GM18511 (cell line): ENCODE data around the gene CWH43.
A peak's percentile ranks its signal among the peaks of the same experiment; 100 is the strongest.
"Not testable (repeated sequence)": the region's sequence is repeated elsewhere in the genome, so short reads cannot be mapped to it uniquely, and the experiment has no call there.

Experiments used
- ATAC-seq: cut with Tn5 transposase; IDR thresholded peaks from one replicate; pipeline ENCODE4 v1.9.1; 2021; ENCODE audit warnings: mild to moderate bottlenecking, moderate library complexity; ENCODE audit not compliant: unreplicated experiment

The CWH43 gene

GRCh38 chr4:49096215-49096614, 110.1 kb downstream of the CWH43 start:
- ATAC-seq = not testable (repeated sequence)

- ATAC-seq = peak; percentile 44
These were observed 110.6 kb downstream of the CWH43 start for GRCh38 chr4:49096627-49097026.

GRCh38 chr4:49097071-49097470, 111.0 kb downstream of the CWH43 start:
- peak; percentile 34 for ATAC-seq

- not testable (repeated sequence) for ATAC-seq
These were observed 111.4 kb downstream of the CWH43 start for GRCh38 chr4:49097505-49097904.

- ATAC-seq = not testable (repeated sequence)
These were observed 112.1 kb downstream of the CWH43 start for GRCh38 chr4:49098034-49098759.

- not testable (repeated sequence) for ATAC-seq
These were observed 113.9 kb downstream of the CWH43 start for GRCh38 chr4:49099831-49100444.

GRCh38 chr4:49102344-49102898, 116.3 kb downstream of the CWH43 start:
- peak; percentile 32 for ATAC-seq

- not testable (repeated sequence) for ATAC-seq
These were observed 117.5 kb downstream of the CWH43 start for GRCh38 chr4:49103436-49104136.

- ATAC-seq = not testable (repeated sequence)
These were observed 118.3 kb downstream of the CWH43 start for GRCh38 chr4:49104231-49104930.

- not testable (repeated sequence) for ATAC-seq
These were observed 119.3 kb downstream of the CWH43 start for GRCh38 chr4:49105248-49105904.

- not testable (repeated sequence) for ATAC-seq
These were observed 121.2 kb downstream of the CWH43 start for GRCh38 chr4:49107262-49107661.

GRCh38 chr4:49108183-49108978, 122.3 kb downstream of the CWH43 start:
- peak; percentile 42 for ATAC-seq

GRCh38 chr4:49109567-49110166, 123.6 kb downstream of the CWH43 start:
- ATAC-seq = peak; percentile 42

- peak; percentile 55 for ATAC-seq
These were observed 124.5 kb downstream of the CWH43 start for GRCh38 chr4:49110579-49110978.
